Nephron (organoid): Measurements from ENCODE around the gene SIGLEC7.
"Not testable (repeated sequence)": the region's sequence is repeated elsewhere in the genome, so short reads cannot be mapped to it uniquely, and the experiment has no call there.

ENCODE experiments used
- H3K27ac Mint-ChIP-seq, 3 experiments: 2 replicates each; pipeline ENCODE4 v1.8.0; 2020; ENCODE audit warnings: mixed read lengths in 3 of 3, mild to moderate bottlenecking in 2 of 3, moderate library complexity in 1 of 3
- H3K27me3 Mint-ChIP-seq: 2 replicates; pipeline ENCODE4 v1.8.0; 2021; ENCODE audit warnings: low read depth, mild to moderate bottlenecking, moderate library complexity, mixed read lengths
- H3K36me3 Mint-ChIP-seq: 2 replicates; pipeline ENCODE4 v1.8.0; 2020; ENCODE audit warnings: low read depth, mixed read lengths
- H3K4me1 Mint-ChIP-seq: 2 replicates; pipeline ENCODE4 v1.8.0; 2020; ENCODE audit warnings: mixed read lengths
- H3K4me3 Mint-ChIP-seq, 3 experiments: 2 replicates each; pipeline ENCODE4 v1.8.0; 2020; ENCODE audit warnings: mild to moderate bottlenecking in 3 of 3, mixed read lengths in 3 of 3, moderate library complexity in 2 of 3
- H3K9me3 Mint-ChIP-seq: 2 replicates; pipeline ENCODE4 v1.8.0; 2020; ENCODE audit warnings: mixed read lengths
- TF ChIP-seq, protein P1 (sequence below), 3 experiments: fragments of 200-600 bp; sonication (generic); IDR thresholded peaks; one replicate each; pipeline ENCODE4 v1.5.0; 2021; ENCODE audit warnings: antibody characterized with exemption in 3 of 3; ENCODE audit not compliant: unreplicated experiment in 3 of 3

The SIGLEC7 gene

DNA sequence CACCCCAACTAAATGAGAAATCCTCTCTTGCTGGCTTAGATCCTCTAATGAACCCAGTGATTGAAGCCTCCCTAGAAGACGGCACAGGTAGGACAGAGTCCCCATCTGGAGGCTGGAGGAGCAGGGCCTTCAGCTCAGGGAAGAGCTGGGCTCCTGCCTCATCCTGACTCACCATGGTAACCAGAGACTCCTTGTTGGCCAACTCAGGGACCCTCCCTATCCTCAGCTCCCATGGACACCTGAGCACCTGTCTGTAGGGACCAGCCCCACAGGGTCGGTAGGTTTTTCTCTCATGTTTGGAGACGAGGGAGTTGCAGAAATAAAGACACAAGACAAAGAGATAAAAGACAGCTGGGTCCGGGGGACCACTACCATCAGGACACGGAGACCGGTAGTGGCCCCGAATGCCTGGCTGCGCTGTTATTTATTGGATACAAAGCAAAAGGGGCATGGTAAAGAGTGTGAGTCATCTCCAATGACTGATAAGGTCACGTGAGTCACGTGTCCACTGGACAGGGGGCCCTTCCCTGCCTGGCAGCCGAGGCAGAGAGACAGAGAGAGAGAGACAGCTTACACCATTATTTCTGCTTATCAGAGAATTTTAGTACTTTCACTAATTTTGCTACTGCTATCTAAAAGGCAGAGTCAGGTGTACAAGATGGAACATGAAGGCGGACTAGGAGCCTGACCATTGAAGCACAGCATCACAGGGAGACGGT is 26.6 kb downstream of the SIGLEC7 start:
- no peaks in the 10 kb centered on the region for H3K36me3 Mint-ChIP-seq
- no peak overlapping the region for H3K27ac Mint-ChIP-seq
- TF ChIP-seq, protein P1, sequence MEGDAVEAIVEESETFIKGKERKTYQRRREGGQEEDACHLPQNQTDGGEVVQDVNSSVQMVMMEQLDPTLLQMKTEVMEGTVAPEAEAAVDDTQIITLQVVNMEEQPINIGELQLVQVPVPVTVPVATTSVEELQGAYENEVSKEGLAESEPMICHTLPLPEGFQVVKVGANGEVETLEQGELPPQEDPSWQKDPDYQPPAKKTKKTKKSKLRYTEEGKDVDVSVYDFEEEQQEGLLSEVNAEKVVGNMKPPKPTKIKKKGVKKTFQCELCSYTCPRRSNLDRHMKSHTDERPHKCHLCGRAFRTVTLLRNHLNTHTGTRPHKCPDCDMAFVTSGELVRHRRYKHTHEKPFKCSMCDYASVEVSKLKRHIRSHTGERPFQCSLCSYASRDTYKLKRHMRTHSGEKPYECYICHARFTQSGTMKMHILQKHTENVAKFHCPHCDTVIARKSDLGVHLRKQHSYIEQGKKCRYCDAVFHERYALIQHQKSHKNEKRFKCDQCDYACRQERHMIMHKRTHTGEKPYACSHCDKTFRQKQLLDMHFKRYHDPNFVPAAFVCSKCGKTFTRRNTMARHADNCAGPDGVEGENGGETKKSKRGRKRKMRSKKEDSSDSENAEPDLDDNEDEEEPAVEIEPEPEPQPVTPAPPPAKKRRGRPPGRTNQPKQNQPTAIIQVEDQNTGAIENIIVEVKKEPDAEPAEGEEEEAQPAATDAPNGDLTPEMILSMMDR (IDR thresholded peaks at IDR 0.05; ENCODE audit: unreplicated experiment in 3 of 3) = no peak
- peaks cover 43% of the 10 kb centered on the region for H3K27me3 Mint-ChIP-seq
- H3K4me1 Mint-ChIP-seq = no peaks in the 10 kb centered on the region
- H3K4me3 Mint-ChIP-seq = no peak overlapping the region
- H3K9me3 Mint-ChIP-seq = no peaks in the 10 kb centered on the region

DNA sequence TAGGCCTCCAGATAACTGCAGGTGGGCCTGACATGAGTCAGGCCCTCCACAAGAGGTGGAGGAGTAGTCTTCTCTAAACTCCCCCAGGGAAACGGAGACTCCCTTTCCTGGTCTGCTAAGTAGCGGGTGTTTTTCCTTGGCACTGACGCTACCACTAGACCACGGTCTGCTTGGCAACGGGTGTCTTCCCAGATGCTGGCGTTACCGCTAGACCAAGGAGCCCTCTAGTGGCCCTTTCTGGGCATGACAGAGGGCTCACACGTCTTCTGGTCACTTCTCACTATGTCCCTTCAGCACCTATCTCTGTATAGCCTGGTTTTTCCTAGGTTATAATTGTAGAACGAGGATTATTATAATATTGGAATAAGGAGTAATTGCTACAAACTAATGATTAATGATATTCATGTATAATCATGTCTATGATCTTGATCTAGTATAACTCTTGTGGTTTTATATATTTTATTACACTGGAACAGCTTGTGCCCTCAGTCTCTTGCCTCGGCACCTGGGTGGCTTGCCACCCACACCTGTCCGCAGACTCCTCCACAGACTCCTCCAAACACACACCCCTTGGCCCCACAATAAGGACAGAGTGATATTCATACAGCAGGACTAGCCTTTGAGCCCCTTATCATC is 27.3 kb downstream of the SIGLEC7 start:
- not testable (repeated sequence) for H3K36me3 Mint-ChIP-seq, H3K4me1 Mint-ChIP-seq, H3K4me3 Mint-ChIP-seq, H3K9me3 Mint-ChIP-seq, H3K27ac Mint-ChIP-seq
- TF ChIP-seq, protein P1 (IDR thresholded peaks at IDR 0.05; ENCODE audit: unreplicated experiment in 3 of 3) = peak; percentile 82 to 90 (median 85)
- peaks cover 40% of the 10 kb centered on the region for H3K27me3 Mint-ChIP-seq

DNA sequence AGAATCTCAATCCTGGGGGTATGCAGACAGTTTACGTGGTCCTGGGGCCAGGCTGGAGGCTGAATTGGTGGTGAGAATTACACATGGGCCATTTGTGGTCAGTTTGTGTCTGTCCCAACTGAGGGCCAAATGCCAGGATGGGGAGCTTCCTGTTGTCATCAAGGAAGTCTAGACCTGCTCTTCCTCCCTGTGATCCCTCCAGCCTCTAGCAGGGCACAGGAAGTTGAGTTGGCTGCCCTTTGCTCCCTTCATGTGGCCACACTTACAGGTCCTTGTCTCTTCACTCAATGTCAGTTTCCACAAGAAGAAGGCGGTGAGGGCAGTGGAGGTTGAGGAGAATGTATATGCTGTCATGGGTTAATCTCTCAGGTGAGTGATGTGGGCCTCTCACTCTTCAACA is 30.1 kb downstream of the SIGLEC7 start:
- no peaks in the 10 kb centered on the region for H3K9me3 Mint-ChIP-seq
- no peaks in the 10 kb centered on the region for H3K36me3 Mint-ChIP-seq
- H3K4me1 Mint-ChIP-seq = no peaks in the 10 kb centered on the region
- H3K27me3 Mint-ChIP-seq = peaks cover 28% of the 10 kb centered on the region
- no peak overlapping the region for H3K4me3 Mint-ChIP-seq
- TF ChIP-seq, protein P1 (IDR thresholded peaks at IDR 0.05; ENCODE audit: unreplicated experiment in 3 of 3) = no peak
- no peak overlapping the region for H3K27ac Mint-ChIP-seq

DNA sequence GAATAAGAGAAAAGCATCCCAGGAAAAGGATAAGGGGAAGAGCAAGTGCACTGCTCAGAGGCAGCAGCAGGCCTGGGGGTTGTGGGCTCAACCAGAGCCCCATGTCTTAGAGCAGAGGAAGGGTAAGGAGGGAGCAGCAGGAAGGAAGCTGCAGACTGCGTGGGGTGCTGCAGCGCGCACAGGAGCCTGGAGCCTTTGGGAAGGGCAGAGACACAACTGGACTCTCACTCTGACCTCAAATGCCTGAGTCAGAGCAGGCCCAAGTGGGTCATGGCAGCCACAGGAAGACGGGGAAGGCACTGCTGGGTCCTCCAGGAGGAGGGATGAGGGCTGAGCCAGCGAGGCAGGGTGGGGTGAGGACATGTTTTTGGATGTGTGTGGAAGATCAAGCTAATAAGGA is 31.6 kb downstream of the SIGLEC7 start:
- Mint-ChIP-seq H3K27ac (no peak overlapping the region), H3K4me1 (no peaks in the 10 kb centered on the region)

DNA sequence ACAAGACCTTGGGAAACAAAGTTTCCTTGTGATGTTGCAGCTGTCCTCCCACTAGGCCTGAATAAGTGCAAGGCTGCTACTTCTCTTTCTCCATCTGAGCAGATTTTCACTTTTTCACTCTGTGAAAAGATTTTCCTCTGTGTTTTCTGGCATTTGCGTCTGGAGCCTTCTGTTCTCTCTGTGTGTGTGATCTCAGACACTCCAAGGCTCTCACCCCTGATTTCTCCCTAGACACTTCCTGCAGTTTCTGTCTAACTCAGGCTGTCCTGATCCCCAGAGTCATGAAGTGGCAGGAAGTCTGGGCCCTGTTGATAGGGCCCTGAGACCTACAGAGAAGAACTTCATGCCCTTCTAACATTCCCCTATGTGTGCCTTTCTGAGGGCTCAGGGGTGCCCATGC is 37.2 kb downstream of the SIGLEC7 start:
- TF ChIP-seq, protein P1 (IDR thresholded peaks at IDR 0.05; ENCODE audit: unreplicated experiment in 3 of 3) = no peak

More for the DNA sequence above, 31.6 kb downstream of the SIGLEC7 start:
- H3K36me3 Mint-ChIP-seq = no peaks in the 10 kb centered on the region
- H3K4me3 Mint-ChIP-seq = no peak overlapping the region
- H3K9me3 Mint-ChIP-seq = no peaks in the 10 kb centered on the region
- TF ChIP-seq, protein P1 (IDR thresholded peaks at IDR 0.05; ENCODE audit: unreplicated experiment in 3 of 3) = no peak
- H3K27me3 Mint-ChIP-seq = peaks cover 25% of the 10 kb centered on the region

More for the DNA sequence above, 37.2 kb downstream of the SIGLEC7 start:
- Mint-ChIP-seq H3K4me1 (peaks cover 6% of the 10 kb centered on the region), H3K27ac (peak overlapping the region in 2 of 3 experiments; percentile 6 to 40), H3K36me3 (no peaks in the 10 kb centered on the region), H3K4me3 (no peak overlapping the region), H3K27me3 (peaks cover 26% of the 10 kb centered on the region), H3K9me3 (no peaks in the 10 kb centered on the region)
